GM11168 (cell line): ENCODE results near the gene M1AP.

Source experiments
- in situ Hi-C: fragments of 300-500 bp; cut with MboI; formaldehyde crosslinking; loops from one replicate; pipeline ENCODE4 v1.12.0; 2022; ENCODE audit warnings: low sequenced_read_pairs; ENCODE audit not compliant: unreplicated experiment

Gene M1AP

DNA sequence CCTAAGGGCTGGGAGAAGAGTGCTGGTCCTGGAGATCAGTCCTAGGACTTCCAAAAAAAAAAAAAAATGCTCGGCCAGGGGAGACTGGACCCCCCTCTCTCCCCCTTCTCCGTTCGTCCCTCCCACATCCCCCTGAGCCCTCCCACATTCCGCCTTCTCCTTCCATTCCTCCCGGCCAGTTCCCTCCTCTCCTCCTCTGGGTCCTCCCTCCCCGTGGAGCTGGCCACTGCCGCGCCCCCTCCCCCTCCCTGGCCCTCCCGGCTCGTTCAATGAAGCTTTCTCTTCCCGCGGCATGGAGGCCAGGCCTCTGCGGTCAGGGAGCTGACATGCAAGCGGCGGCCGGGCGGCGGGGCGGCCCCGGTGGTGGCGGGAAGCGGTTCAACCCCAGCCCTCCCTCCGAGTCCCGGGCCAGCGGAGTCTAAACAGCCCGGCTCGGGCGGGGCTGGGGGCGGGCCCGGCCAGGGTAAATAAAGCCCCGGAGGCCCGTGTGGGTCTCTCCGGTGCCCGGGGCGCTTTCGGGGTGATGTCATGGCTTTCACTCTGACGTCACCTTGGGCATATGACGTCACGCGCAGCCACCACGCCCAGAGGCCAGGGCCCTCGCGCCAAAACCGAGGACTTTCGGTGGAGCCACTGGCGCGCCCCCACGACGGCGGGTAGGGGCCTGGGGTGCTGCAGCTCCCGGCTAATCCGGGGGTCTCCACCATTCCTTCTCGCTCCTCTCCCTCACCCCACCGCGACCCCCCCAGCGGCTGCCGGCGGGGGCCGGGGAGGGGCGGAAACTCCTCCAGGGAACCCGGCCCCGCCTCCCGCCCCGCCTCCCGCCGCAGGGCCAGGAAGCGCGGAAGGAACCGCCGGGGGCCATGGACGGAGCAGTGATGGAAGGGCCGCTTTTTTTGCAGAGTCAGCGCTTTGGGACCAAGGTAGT, 94.0 kb downstream of the M1AP start, which contains the start of the genes DOK1 and LOXL3:
Gene DOK1 (plus strand): TSS at position 829 of the 928 bp plus-strand sequence. CDS start 35 bp downstream, at position 864.
Gene LOXL3 (minus strand): TSS at position 51 of the 928 bp plus-strand sequence. CDS start 1,308 bp downstream, outside the sequence.
- in situ Hi-C loops: no loop called here

DNA sequence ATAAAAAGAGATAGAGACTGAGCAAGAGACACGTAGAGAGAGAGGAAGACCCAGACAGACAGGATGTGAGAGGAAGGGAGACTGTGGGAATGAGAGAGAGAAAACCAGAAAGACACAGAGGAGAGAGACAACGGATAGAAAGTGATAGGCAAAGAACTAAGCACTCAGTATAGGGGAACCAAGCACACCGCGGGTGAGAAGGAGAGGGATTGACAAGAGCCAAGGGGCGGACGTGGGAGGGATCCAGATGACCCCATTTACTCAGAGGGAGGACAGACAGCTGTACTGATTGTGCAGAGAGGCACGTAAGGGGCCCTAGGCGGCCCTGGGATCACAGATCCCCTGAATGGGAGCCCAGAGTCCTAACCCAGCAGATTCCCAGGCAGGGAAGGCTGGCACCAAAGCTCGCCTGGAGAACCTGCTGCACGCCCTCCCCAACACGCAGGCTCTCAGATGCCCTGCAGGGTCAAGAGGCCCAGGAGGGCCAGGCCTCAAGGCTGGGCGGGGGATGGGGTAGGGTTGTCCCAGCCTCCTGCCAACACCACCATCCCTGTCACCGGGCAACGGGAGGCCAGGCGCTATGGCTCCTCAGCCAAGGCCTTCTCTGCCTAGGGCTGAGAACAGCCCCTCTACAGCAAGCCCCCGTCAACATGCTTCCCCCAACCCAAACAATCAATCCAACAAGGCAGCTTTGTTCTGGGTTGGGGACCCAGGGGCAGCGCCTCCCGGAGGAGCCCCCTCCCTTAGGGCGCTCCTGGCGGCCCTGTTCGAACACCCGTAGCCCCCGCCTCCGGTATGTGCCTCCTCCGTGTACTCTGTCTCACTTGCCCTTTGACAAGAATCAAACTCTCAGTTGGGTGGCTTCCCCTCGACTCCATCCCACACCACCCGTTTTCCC, 95.0 kb downstream of the M1AP start:
- in situ Hi-C loops: no loop called here

- in situ Hi-C loops: no loop called here
Observed at GRCh38 chr2:74551942-74552913, 95.9 kb downstream of the M1AP start.

GRCh38 chr2:74551530-74551929, 96.6 kb downstream of the M1AP start:
- in situ Hi-C loops: no loop called here

GRCh38 chr2:74550231-74550630, 97.9 kb downstream of the M1AP start:
- in situ Hi-C loops: no loop called here

DNA sequence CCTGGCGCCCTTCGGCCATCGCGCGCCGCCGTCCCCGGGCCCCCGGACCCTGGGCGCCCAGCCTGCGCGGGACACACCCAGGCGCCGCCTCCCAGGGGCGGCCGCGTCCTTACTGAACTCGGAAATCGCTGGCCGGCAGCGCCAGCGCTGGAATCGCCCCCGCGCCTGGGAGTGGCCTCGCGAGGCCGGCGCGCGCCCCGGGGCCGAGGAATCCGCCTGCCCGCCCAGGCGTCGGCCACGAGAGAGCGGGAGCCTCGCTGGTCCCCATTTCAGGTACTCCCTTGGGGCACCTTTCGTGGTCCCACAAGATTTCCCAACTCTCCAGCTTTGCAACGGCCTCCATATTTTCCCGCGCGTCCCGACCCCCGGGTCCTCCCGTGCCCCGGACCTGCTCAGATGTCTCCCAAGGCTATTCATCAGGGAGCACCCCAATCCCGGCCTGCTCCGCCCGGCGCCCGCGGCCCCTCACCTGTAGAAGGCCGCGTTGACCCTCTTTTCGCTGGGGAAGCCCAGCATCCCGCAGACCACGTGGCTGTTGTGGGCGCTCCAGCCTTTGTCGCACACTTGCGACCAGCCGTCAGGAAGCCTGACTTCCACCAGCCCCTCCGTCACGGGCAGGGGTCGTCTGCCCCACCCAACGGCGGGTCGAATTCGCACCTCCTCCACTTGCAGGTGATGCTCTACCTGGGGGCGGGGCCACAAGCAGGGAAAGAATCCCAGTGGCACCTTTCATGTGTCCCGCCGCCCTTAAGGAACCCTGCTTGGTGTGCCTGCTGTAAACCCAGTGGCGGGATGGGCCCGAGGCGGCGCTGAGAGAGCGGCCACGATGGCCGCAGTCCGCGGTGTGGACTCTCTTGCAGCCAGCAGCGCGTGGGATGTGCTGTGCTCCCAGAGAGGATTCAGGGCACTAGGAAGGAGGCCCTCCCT, 99.0 kb downstream of the M1AP start:
- in situ Hi-C loops: no loop called here

DNA sequence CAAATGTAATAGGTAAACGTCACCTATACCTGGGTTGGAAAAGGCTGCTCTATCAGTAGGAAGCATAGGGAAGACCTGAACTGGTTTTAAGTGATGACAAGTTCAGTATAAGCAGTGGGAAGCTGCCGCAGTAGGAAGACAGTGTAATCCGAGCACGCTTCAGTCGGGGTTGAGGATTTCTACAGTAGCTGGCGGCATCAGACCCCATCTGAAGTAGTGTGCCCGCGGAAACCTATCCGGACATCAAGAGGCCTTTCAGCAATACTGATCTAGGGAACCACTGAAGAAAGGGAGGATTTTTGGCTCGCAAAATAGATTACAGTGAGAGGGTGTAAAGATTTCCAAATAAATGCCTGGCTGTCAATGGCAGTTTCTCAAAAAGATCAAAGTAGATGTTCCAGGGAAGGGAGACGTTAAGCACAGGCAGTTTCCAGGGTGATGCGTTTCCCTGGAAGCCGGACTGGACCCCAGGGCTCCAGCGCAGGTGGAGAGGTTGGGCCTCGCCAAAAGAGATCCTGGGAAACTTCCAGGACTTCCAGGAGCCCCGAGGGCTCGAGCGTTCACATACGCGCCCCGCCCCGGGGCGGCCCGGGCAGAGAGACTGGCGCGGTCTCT, 99.7 kb downstream of the M1AP start:
- in situ Hi-C loops: no loop called here

DNA sequence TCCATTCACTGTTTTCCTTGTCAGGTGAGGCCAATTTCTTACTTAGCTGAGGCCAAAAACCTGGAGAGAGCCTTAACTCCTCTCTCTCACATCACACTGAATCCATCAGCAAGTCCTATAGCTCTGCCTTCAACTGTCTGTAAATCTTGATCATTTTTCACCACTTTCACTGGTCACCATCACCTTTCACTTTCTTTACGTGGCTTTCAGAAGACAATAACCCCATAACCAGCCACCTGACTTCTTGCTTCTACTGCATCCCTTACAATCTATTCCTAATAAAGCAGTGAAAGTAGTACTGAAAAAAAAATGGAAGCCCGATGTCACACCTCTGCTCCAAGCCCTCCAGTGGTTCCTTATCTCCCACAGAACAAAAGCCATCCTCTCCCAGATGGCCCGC, 102.1 kb downstream of the M1AP start:
- in situ Hi-C loops: no loop called here

DNA sequence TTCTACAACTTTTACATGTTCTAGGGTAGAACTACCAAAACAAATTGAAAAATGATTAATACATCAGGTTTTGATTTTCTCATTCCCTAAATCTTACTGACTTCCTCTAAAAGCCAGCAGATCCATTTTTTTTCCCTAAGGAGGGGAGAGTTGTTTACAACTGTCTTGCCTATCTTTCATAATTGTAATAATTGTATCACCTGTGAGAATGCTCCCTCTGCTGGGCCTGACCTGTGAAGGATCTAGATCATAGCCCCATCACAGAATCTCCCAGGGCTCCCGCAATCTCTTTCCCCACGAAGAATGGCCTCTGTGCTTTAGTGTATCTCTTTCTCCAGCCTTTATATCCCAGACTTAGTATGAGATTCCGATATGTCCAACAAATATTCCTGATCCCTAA, 103.5 kb downstream of the M1AP start:
- in situ Hi-C loops: no loop called here

GRCh38 chr2:74542978-74543377, 105.2 kb downstream of the M1AP start:
- in situ Hi-C loops: no loop called here

GRCh38 chr2:74540291-74540690, 107.8 kb downstream of the M1AP start:
- in situ Hi-C loops: no loop called here

GRCh38 chr2:74538881-74539339, 109.2 kb downstream of the M1AP start:
- in situ Hi-C loops: no loop called here

- in situ Hi-C loops: no loop called here
Observed at GRCh38 chr2:74537140-74537539, 111.0 kb downstream of the M1AP start.

- in situ Hi-C loops: no loop called here
Observed at GRCh38 chr2:74536166-74536950, 111.8 kb downstream of the M1AP start.

DNA sequence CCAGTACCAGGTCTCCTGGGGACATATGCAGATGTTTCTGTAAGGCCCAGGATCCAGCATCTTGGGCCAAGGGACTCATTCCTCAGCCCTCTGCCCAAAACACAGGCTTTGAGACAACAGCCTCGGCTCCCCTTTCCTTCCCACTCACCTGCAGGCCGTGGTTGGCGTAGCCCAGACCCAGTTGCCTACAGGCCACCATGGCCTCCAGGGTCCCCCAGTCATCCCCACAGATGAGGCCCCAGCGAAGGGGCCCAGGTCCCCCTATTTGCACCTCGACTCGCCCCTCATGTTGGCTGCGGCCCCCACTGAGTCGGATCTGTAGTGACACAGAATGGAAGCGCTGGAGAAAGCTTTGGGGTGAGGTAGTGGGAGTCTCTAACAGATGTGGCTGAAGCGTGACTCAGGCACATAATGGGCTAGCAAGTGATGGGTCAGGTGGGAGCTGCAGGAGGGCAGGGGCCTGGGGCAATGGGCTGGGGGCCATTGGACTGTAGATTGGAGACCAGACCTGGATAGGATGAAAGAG, 112.6 kb downstream of the M1AP start:
- in situ Hi-C loops: no loop called here

DNA sequence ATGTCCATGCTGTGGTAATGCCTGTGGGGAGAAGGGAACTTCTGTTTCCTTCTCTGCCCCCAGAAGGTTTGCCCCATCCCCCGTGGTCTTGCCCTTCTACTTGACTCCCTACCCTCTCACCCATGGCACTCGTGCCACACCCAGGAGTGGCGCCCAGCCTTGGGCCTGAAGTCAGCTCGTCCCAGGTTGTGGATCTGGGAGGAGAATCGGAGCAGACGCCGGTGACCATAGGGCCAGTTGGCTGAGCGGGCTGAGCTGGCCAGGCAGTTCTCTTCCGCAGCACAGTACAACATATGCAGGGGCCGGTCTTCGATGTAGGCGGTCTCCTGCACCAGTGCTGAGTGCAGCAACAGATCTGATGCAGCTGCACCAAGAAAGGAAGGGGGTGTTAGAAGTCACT, 113.7 kb downstream of the M1AP start:
- in situ Hi-C loops: no loop called here

DNA sequence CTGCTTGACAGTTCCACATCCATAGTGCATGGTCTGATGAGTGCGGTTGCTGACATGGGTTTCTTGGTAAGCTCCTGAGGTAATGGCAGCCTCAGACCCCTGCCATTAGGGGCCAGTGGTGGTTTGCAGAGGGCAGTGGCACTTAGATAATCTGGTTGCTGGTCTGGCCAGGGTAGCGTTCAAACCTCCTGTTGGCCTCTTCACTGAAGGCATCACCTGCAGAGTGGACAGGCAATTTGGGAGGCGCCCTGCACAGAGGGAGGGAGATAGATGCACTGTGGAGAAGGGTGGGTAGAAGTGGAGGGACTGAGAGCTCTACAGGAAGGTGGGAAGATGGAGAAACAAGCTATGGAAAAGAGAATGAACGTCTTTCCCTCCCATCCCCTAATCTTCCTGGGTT, 114.7 kb downstream of the M1AP start:
- in situ Hi-C loops: no loop called here
